Right ventricle myocardium inferior (tissue), 1 donor: Measurements from ENCODE around the gene ZNF804A. TPM values are rescaled to one million over a fixed set of nuclear protein-coding genes. Genes with fewer than 3 reads are reported as not detected.
A peak's percentile ranks its signal among the peaks of the same experiment; 100 is the strongest.

Source experiments
- ATAC-seq: fragments of 200-7000 bp; cut with Tn5 transposase; one replicate; pipeline ENCODE4 v1.9.1; 2020; ENCODE audit warnings: mild to moderate bottlenecking, moderate library complexity
- DNase-seq: peaks from one replicate; pipeline ENCODE4 v3.0.0; 2021; ENCODE audit errors: missing footprints
- intact Hi-C: fragments of 100-400 bp; cut with DNase I; formaldehyde crosslinking; loops from one replicate; pipeline ENCODE4 v1.11.0; 2022
- total RNA-seq: library from RNA; stranded (reverse); fragmentation: NEBNext Ultra II Directional; extraction: Animal tissue kit (Norgen Biotek cat#: 25700); gene quantifications from one replicate; pipeline ENCODE4 v1.2.1, GENCODE V29; 2021
- donor health status: DM: no; HTN: yes; CAD: no; lungs with severe emphysema.

ZNF804A gene
- total RNA-seq, 1 donor from 2014 or later: 0.05 TPM

DNA sequence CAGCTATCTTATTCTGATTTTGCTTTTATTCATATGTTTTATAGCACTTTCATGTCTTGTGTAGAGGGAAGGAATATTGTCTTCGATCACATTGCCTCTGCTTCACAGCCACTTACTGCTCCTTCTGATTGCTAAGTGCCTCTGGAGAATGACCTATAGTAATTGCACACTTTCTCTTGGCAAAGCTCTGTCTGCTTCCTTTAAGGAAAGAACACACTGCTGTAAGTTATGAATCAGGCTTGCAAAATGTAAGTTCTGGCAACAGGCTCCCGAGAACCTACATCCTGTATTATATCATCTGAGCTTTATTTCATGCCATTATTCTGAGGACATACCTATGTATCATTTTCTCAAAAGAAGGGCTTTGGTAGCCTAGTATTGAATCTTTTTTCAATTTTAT is 170.7 kb downstream of the ZNF804A start:
- intact Hi-C loops: no loop called here
- DNase-seq (no peak), ATAC-seq (no peak)

- DNase-seq (no peak), ATAC-seq (no peak)
- intact Hi-C loops: no loop called here
Measured at GRCh38 chr2:184769686-184770085, 171.4 kb downstream of the ZNF804A start.

DNA sequence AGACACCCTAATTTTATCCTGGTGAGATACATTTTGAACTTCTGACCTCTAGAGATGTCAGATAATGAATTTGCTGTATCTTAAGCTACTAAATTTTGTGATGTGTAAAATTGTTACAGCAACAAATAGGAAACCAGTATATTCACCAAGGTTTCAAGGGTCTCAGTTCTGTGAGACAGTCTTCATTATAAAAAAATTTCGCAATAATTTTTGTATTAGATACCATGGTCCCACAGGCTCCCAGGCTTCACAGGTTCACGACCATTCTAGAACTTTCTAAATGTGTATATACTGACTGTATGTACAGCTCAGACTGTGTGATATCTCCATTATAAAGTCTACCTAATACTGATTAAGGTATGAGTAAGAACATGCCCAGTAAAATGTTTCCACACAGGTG is 181.4 kb downstream of the ZNF804A start:
- no peak for ATAC-seq
- intact Hi-C loops: no loop called here

GRCh38 chr2:184780384-184780783 is 182.1 kb downstream of the ZNF804A start:
- intact Hi-C loops: no loop called here

More for the DNA sequence above, 181.4 kb downstream of the ZNF804A start:
- no peak for DNase-seq

DNA sequence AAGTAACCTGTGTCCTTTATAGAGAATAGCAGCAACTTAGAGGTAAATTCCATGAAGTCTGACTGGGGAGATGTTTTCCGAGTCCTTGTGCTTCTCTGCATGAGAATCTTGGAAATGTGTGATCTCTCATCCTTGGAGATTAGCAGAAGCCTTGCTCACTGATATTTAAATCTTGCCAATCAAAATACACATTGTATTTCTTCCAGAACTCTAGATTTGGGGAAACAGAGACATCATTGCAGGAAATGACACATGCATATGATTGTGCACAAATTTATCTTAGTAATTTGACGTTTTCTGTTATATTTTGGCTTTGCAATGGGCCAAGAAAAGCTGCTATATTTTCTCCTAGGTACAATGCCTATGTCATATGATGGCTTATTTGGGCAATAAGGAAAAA is 182.6 kb downstream of the ZNF804A start:
- intact Hi-C loops: no loop called here
- DNase-seq (no peak), ATAC-seq (no peak)

More at GRCh38 chr2:184780384-184780783, 182.1 kb downstream of the ZNF804A start:
- no peak for DNase-seq
- ATAC-seq: no peak

DNA sequence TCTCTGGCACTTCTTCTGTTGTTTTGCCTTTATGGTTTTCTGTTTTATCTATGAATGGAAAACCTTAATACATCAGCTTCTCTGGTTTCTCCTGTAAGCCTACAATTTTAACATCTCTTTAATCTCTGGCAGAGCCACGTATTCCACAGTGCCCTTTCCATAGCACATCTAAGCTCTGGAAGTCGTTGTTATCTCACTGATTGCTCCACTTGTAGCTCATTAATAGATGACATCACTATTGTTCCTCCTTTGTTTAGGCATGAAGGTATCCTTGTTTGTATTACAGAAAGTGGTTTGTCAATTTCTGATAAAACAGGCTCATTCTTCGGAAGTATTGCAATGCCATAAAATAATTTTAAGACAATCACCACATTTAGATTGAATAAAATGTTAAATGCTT is 185.2 kb downstream of the ZNF804A start:
- DNase-seq (no peak), ATAC-seq (no peak)
- intact Hi-C loops: no loop called here

GRCh38 chr2:184793176-184793575 is 194.8 kb downstream of the ZNF804A start:
- intact Hi-C loops: no loop called here
- ATAC-seq (no peak), DNase-seq (no peak)

GRCh38 chr2:184799379-184799778 is 201.1 kb downstream of the ZNF804A start:
- ATAC-seq (no peak), DNase-seq (no peak)
- intact Hi-C loops: no loop called here

GRCh38 chr2:184814421-184814820 is 216.1 kb downstream of the ZNF804A start:
- intact Hi-C loops: no loop called here
- no peak for ATAC-seq
- DNase-seq: no peak

GRCh38 chr2:184815824-184816223 is 217.5 kb downstream of the ZNF804A start:
- intact Hi-C loops: no loop called here
- ATAC-seq: no peak
- DNase-seq: no peak

- intact Hi-C loops: no loop called here
- no peak for ATAC-seq
- DNase-seq: no peak
Measured at GRCh38 chr2:184824597-184824996, 226.3 kb downstream of the ZNF804A start.

DNA sequence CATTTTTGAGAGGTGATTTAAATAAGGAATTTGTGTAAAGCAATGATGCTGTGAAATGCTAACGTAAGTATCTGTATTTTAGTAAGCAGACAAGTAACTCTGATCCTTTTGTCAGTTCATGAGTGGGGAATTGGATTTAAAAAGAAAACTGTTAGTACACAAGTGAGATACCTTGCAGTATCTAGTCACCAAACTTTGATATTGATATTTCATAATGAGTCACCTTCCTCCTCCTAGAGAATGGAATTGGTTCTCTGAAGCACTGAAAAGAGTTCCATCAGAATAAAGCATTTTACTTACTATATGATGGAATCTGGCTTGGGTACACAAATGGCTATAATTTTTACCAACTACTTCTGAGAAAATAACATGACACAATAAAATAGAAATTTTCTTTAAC is 232.2 kb downstream of the ZNF804A start:
- intact Hi-C loops: no loop called here
- ATAC-seq (no peak), DNase-seq (no peak)

DNA sequence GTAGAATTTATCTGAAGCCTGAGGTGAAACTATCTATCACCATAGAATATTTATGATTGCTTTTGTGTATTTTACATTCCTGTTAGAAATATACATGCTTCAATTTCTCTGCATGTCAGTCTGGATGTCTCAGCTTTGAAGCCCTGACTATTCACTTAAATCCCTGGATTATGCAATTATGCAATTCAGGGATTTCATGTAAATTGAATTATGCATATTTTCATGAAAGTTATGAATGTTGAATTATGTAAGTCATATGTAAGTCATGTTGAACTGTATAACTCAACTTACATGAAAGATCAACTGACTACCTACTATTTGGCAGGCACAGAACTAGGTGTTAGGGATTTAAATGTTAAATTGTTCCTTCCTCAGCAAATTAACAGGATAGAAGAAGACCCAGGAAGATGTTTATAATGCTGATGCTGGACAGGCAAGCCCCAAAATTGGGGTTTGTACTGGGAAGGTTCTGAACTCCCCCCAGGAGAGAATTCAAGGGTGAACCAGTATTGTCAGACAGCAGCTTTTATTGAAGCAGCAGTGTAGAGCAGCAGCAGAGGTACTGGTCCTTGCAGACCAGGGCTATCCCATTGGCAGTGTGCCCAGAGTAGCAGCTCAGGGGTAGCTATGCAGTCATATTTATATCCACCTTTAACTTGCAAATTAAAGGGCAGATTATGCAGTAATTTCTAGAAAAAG is 236.5 kb downstream of the ZNF804A start:
- ATAC-seq (no peak), DNase-seq (peak; percentile 37)
- intact Hi-C loops: no loop called here

GRCh38 chr2:184835398-184835715 is 237.0 kb downstream of the ZNF804A start:
- intact Hi-C loops: no loop called here
- DNase-seq (no peak), ATAC-seq (no peak)

DNA sequence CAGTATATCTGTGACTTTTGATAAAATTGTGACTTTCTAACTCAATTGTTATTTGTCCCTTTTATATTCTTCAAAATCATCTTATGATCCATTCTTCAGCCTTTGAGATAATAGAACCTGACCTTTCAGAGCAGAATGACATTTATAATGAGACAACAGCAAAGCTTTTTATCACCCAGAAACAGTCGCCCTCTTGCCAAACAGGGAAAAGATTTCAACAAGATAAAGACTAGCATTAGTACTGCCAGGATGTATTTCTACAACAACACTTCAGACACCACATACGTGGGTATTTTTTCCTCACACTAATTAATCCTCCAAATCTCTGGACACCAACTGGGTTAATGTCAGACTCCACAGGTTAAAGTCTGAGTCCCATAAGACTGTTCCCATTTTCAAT is 249.0 kb downstream of the ZNF804A start:
- ATAC-seq (no peak), DNase-seq (no peak)
- intact Hi-C loops: no loop called here

- intact Hi-C loops: no loop called here
- ATAC-seq: no peak
- no peak for DNase-seq
Measured at GRCh38 chr2:184849516-184849915, 251.2 kb downstream of the ZNF804A start.

- DNase-seq (no peak), ATAC-seq (no peak)
- intact Hi-C loops: no loop called here
Measured at GRCh38 chr2:184851576-184851975, 253.2 kb downstream of the ZNF804A start.

GRCh38 chr2:184859187-184859586 is 260.9 kb downstream of the ZNF804A start:
- no peak for ATAC-seq
- DNase-seq: no peak
- intact Hi-C loops: no loop called here

GRCh38 chr2:184860744-184861143 is 262.4 kb downstream of the ZNF804A start:
- intact Hi-C loops: no loop called here
- ATAC-seq (no peak), DNase-seq (no peak)

GRCh38 chr2:184875212-184875611 is 276.9 kb downstream of the ZNF804A start:
- ATAC-seq (no peak), DNase-seq (no peak)
- intact Hi-C loops: no loop called here

GRCh38 chr2:184875911-184876310 is 277.6 kb downstream of the ZNF804A start:
- DNase-seq: no peak
- intact Hi-C loops: no loop called here

More at GRCh38 chr2:184875911-184876310, 277.6 kb downstream of the ZNF804A start:
- no peak for ATAC-seq
